ENCODE measurements around the gene ZNF280B. TPM values are rescaled to one million over a fixed set of nuclear protein-coding genes. Genes with fewer than 3 reads are reported as not detected.

ZNF280B gene
- polyA plus RNA-seq, 3 donors, result 0.04 TPM; not detected in 2

GRCh38 chr22:22554587-22555284, 46.2 kb upstream of the ZNF280B start:
- no peak overlapping the region for H3K4me2 ChIP-seq (replicated peaks; ENCODE audit: extremely low read depth, low read length, poor library complexity, severe bottlenecking)
- H3K4me1 ChIP-seq (ENCODE audit: control insufficient read depth in 1 of 2, insufficient read depth in 2 of 2, low read length in 2 of 2), result peaks cover 5 to 19% of the 10 kb centered on the region in 2 donors
- H3K27me3 Mint-ChIP-seq (ENCODE audit: low read depth in 3 of 3), result no peaks in the 10 kb centered on the region
- no peak overlapping the region for H2AFZ ChIP-seq (ENCODE audit: insufficient read depth, low read depth, low read length, poor library complexity, severe bottlenecking)
- no peak overlapping the region for H3K27ac ChIP-seq (ENCODE audit: low read depth in 1 of 2, low read length in 2 of 2)
- H3K4me1 Mint-ChIP-seq, result peaks cover 16% of the 10 kb centered on the region
- no peaks in the 10 kb centered on the region for H3K9me3 ChIP-seq (replicated peaks in 1 of 2; ENCODE audit: control insufficient read depth in 1 of 2, insufficient read depth in 1 of 2, low read length in 2 of 2)
- 7% methylated on average over 3 of the region's 4 CpGs for WGBS (ENCODE audit: insufficient coverage)
- no peak for TF ChIP-seq CTCF (IDR thresholded peaks at IDR 0.05)
- H3K27ac Mint-ChIP-seq, result peak overlapping the region in 1 of 7 donors; percentile 45
- H4K20me1 ChIP-seq (ENCODE audit: insufficient read depth, low read length), result no peaks in the 10 kb centered on the region
- no peaks in the 10 kb centered on the region for H3K36me3 Mint-ChIP-seq
- H3K36me3 ChIP-seq (replicated peaks in 1 of 2; ENCODE audit: control insufficient read depth in 1 of 2, insufficient read depth in 2 of 2, low read length in 2 of 2), result no peaks in the 10 kb centered on the region
- no peak overlapping the region for H3K9ac ChIP-seq (ENCODE audit: insufficient read depth, low read length, poor library complexity, severe bottlenecking)
- H3K79me2 ChIP-seq (ENCODE audit: insufficient read depth, low read length), result no peaks in the 10 kb centered on the region
- peaks cover 0 to 4% (median 1%) of the 10 kb centered on the region in 7 donors for H3K9me3 Mint-ChIP-seq
- H3K4me3 ChIP-seq (replicated peaks in 1 of 3; ENCODE audit: low read depth in 2 of 3, low read length in 3 of 3), result no peak overlapping the region
- intact Hi-C loops (cut with micrococcal nuclease), result no loop called here
- DNase-seq, result peak in 1 of 3 donors; percentile 13
- H3K27me3 ChIP-seq (ENCODE audit: control insufficient read depth in 2 of 2, insufficient read depth in 2 of 2, low read length in 2 of 2), result no peaks in the 10 kb centered on the region
- peak overlapping the region in 1 of 2 donors; percentile 42 for H3K4me3 Mint-ChIP-seq

GRCh38 chr22:22553735-22554586, 45.4 kb upstream of the ZNF280B start:
- WGBS (ENCODE audit: insufficient coverage), result 88% methylated on average over 1 of the region's 8 CpGs
- no peak for DNase-seq
- H3K4me3 Mint-ChIP-seq, result no peak overlapping the region
- Histone ChIP-seq H3K9ac (ENCODE audit: insufficient read depth, low read length, poor library complexity, severe bottlenecking) (no peak overlapping the region), H3K4me2 (replicated peaks; ENCODE audit: extremely low read depth, low read length, poor library complexity, severe bottlenecking) (no peak overlapping the region), H3K4me1 (ENCODE audit: control insufficient read depth in 1 of 2, insufficient read depth in 2 of 2, low read length in 2 of 2) (peaks cover 5 to 16% of the 10 kb centered on the region in 2 donors), H2AFZ (ENCODE audit: insufficient read depth, low read depth, low read length, poor library complexity, severe bottlenecking) (no peak overlapping the region), H3K4me3 (replicated peaks in 1 of 3; ENCODE audit: low read depth in 2 of 3, low read length in 3 of 3) (no peak overlapping the region), H3K79me2 (ENCODE audit: insufficient read depth, low read length) (no peaks in the 10 kb centered on the region), H3K27ac (ENCODE audit: low read depth in 1 of 2, low read length in 2 of 2) (no peak overlapping the region), H3K9me3 (replicated peaks in 1 of 2; ENCODE audit: control insufficient read depth in 1 of 2, insufficient read depth in 1 of 2, low read length in 2 of 2) (no peaks in the 10 kb centered on the region), H4K20me1 (ENCODE audit: insufficient read depth, low read length) (no peaks in the 10 kb centered on the region), H3K36me3 (replicated peaks in 1 of 2; ENCODE audit: control insufficient read depth in 1 of 2, insufficient read depth in 2 of 2, low read length in 2 of 2) (no peaks in the 10 kb centered on the region), H3K27me3 (ENCODE audit: control insufficient read depth in 2 of 2, insufficient read depth in 2 of 2, low read length in 2 of 2) (no peaks in the 10 kb centered on the region)
- intact Hi-C loops (cut with micrococcal nuclease), result no loop called here
- TF ChIP-seq CTCF (IDR thresholded peaks at IDR 0.05), result no peak
- H3K27ac Mint-ChIP-seq, result peak overlapping the region in 1 of 7 donors; percentile 41
- H3K9me3 Mint-ChIP-seq, result peaks cover 0 to 4% (median 1%) of the 10 kb centered on the region in 7 donors
- no peaks in the 10 kb centered on the region for H3K36me3 Mint-ChIP-seq
- no peaks in the 10 kb centered on the region for H3K27me3 Mint-ChIP-seq (ENCODE audit: low read depth in 3 of 3)
- peaks cover 15% of the 10 kb centered on the region for H3K4me1 Mint-ChIP-seq

Data from CD14-positive monocyte (primary cell).